Measurements from ENCODE around the gene SUMO3.

The SUMO3 gene

GRCh38 chr21:44760376-44760775 lies 57.5 kb downstream of the SUMO3 start:
- no peak for DNase-seq (ENCODE audit: low read depth)
- no peak for TF ChIP-seq CTCF (conservative IDR thresholded peaks at IDR 0.05; ENCODE audit: low read depth, low read length)
- no peak overlapping the region for H3K4me3 ChIP-seq (ENCODE audit: low read depth, low read length)

- no peak overlapping the region for H3K4me3 ChIP-seq (ENCODE audit: low read depth, low read length)
- no peak for DNase-seq (ENCODE audit: low read depth)
- no peak for TF ChIP-seq CTCF (conservative IDR thresholded peaks at IDR 0.05; ENCODE audit: low read depth, low read length)
Measured at GRCh38 chr21:44759628-44760285, 58.1 kb downstream of the SUMO3 start.

GRCh38 chr21:44758781-44759627 lies 58.9 kb downstream of the SUMO3 start:
- no peak overlapping the region for H3K4me3 ChIP-seq (ENCODE audit: low read depth, low read length)
- TF ChIP-seq CTCF (conservative IDR thresholded peaks at IDR 0.05; ENCODE audit: low read depth, low read length), result no peak
- no peak for DNase-seq (ENCODE audit: low read depth)

- no peak overlapping the region for H3K4me3 ChIP-seq (ENCODE audit: low read depth, low read length)
- TF ChIP-seq CTCF (conservative IDR thresholded peaks at IDR 0.05; ENCODE audit: low read depth, low read length), result no peak
Measured at GRCh38 chr21:44758141-44758561, 59.7 kb downstream of the SUMO3 start.

GRCh38 chr21:44757731-44758130 lies 60.1 kb downstream of the SUMO3 start:
- no peak for DNase-seq (ENCODE audit: low read depth)
- no peak for TF ChIP-seq CTCF (conservative IDR thresholded peaks at IDR 0.05; ENCODE audit: low read depth, low read length)

More at GRCh38 chr21:44758141-44758561, 59.7 kb downstream of the SUMO3 start:
- no peak for DNase-seq (ENCODE audit: low read depth)

GRCh38 chr21:44756423-44757185 lies 61.3 kb downstream of the SUMO3 start:
- H3K4me3 ChIP-seq (ENCODE audit: low read depth, low read length), result no peak overlapping the region
- TF ChIP-seq CTCF (conservative IDR thresholded peaks at IDR 0.05; ENCODE audit: low read depth, low read length), result no peak
- DNase-seq (ENCODE audit: low read depth), result no peak

More at GRCh38 chr21:44757731-44758130, 60.1 kb downstream of the SUMO3 start:
- H3K4me3 ChIP-seq (ENCODE audit: low read depth, low read length), result no peak overlapping the region
